ENCODE data around the gene KLHDC7B. TPM values are rescaled to one million over a fixed set of nuclear protein-coding genes. Genes with fewer than 3 reads are reported as not detected.

The KLHDC7B gene
- total RNA-seq, 2 experiments from 2014 or later = 2.3 TPM

DNA sequence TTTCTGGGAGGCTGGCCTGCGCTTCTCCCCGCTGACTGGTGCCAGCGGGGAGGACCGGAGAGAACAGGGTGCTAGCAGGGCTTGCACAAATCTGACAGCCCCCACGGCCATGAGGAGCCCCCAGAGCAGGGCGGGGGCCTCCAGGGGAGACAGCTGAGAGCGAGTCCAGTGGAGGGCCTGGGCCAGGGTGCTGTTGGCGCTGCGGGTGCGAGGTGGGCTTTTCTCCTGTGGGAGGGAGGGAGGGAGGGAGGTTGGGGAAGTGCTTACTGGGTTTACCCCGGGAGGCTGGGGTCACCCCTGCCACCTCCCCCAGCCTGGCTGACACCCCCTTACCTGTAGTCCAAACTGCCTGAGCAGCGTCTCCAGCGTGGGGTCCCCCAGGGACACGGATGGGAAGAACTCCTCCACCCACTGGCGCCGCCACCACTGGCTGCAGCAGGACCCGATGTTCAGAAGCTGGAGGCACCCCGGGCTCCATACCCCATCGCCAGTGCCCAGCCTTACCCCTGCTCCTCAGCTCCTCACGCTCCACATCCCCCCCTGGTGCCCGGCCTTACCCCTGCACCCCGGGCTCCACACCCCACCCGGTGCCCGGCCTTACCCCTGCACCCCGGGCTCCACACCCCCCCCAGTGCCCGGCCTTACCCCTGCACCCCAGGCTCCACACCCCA, 42.1 kb upstream of the KLHDC7B start:
- ChIA-PET POLR2A (interaction anchor here (1.5 kb wide), 1 partner anchor 24 kb away, joined by 4 read pairs; no protein-coding TSS in a partner anchor), CTCF (interaction anchor here (1.3 kb wide), 1 partner anchor 22 kb away, joined by 4 read pairs; the partner anchor contains the start of gene SCO2)
- Histone ChIP-seq H3K27me3 (ENCODE audit: control insufficient read depth in 1 of 2, insufficient read depth in 2 of 2, low read length in 2 of 2) (no peaks in the 10 kb centered on the region), H3K9me3 (ENCODE audit: control insufficient read depth in 1 of 2, insufficient read depth in 1 of 2, low read length in 2 of 2) (no peaks in the 10 kb centered on the region), H3K4me3 (ENCODE audit: low read length) (no peak overlapping the region), H3K27ac (ENCODE audit: low read depth in 1 of 2, low read length in 2 of 2) (no peak overlapping the region), H3K4me1 (ENCODE audit: insufficient read depth, low read length) (peaks cover 31% of the 10 kb centered on the region), H3K36me3 (ENCODE audit: insufficient read depth, low read length) (peaks cover 37% of the 10 kb centered on the region)
- Mint-ChIP-seq H3K4me3 (no peak overlapping the region), H3K27ac (no peak overlapping the region), H3K36me3 (ENCODE audit: low read depth) (peaks cover 15% of the 10 kb centered on the region), H3K27me3 (no peaks in the 10 kb centered on the region), H3K9me3 (no peaks in the 10 kb centered on the region), H3K4me1 (ENCODE audit: low read depth) (peaks cover 11% of the 10 kb centered on the region)
- ATAC-seq (ENCODE audit: poor library complexity) (no peak), DNase-seq (peak in 3 of 14 experiments; percentile 25 to 51 (median 27))
- TF ChIP-seq, protein P1, sequence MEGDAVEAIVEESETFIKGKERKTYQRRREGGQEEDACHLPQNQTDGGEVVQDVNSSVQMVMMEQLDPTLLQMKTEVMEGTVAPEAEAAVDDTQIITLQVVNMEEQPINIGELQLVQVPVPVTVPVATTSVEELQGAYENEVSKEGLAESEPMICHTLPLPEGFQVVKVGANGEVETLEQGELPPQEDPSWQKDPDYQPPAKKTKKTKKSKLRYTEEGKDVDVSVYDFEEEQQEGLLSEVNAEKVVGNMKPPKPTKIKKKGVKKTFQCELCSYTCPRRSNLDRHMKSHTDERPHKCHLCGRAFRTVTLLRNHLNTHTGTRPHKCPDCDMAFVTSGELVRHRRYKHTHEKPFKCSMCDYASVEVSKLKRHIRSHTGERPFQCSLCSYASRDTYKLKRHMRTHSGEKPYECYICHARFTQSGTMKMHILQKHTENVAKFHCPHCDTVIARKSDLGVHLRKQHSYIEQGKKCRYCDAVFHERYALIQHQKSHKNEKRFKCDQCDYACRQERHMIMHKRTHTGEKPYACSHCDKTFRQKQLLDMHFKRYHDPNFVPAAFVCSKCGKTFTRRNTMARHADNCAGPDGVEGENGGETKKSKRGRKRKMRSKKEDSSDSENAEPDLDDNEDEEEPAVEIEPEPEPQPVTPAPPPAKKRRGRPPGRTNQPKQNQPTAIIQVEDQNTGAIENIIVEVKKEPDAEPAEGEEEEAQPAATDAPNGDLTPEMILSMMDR (IDR thresholded peaks at IDR 0.05) = no peak
- intact Hi-C loops (cut with DNase I, micrococcal nuclease) = loop anchor here in 1 of 2 experiments (10.0 kb wide), 1 partner anchor 159 kb away; the partner anchor contains the start of gene PPP6R2

- Mint-ChIP-seq H3K4me1 (ENCODE audit: low read depth) (peaks cover 19% of the 10 kb centered on the region), H3K27ac (no peak overlapping the region), H3K9me3 (no peaks in the 10 kb centered on the region), H3K27me3 (no peaks in the 10 kb centered on the region), H3K36me3 (ENCODE audit: low read depth) (peaks cover 15% of the 10 kb centered on the region), H3K4me3 (no peak overlapping the region)
- CTCF ChIA-PET = interaction anchor here (1.3 kb wide), 1 partner anchor 21 kb away, joined by 4 read pairs; the partner anchor contains the start of gene SCO2
- Histone ChIP-seq H3K4me3 (ENCODE audit: low read length) (no peak overlapping the region), H3K27me3 (ENCODE audit: control insufficient read depth in 1 of 2, insufficient read depth in 2 of 2, low read length in 2 of 2) (no peaks in the 10 kb centered on the region), H3K9me3 (ENCODE audit: control insufficient read depth in 1 of 2, insufficient read depth in 1 of 2, low read length in 2 of 2) (no peaks in the 10 kb centered on the region), H3K4me1 (ENCODE audit: insufficient read depth, low read length) (peaks cover 38% of the 10 kb centered on the region), H3K27ac (ENCODE audit: low read depth in 1 of 2, low read length in 2 of 2) (no peak overlapping the region), H3K36me3 (ENCODE audit: insufficient read depth, low read length) (peaks cover 37% of the 10 kb centered on the region)
- no peak for ATAC-seq (ENCODE audit: poor library complexity)
- DNase-seq = peak in 1 of 14 experiments; percentile 42
- intact Hi-C loops (cut with DNase I, micrococcal nuclease) = loop anchor here (5.0 to 10.0 kb wide), 3 partner anchors 32 to 160 kb away; partner anchors contain the start of gene PPP6R2 (in 1 of the 2)
- POLR2A ChIA-PET = interaction anchor here (1.5 kb wide), 1 partner anchor 23 kb away, joined by 4 read pairs; no protein-coding TSS in a partner anchor
- TF ChIP-seq, protein P1 (IDR thresholded peaks at IDR 0.05) = no peak
Measured at GRCh38 chr22:50504369-50505211, 41.1 kb upstream of the KLHDC7B start.

GRCh38 chr22:50505276-50505775, 40.4 kb upstream of the KLHDC7B start:
- intact Hi-C loops (cut with DNase I, micrococcal nuclease) = loop anchor here (5.0 to 10.0 kb wide), 3 partner anchors 33 to 161 kb away; partner anchors contain the start of gene PPP6R2 (in 1 of the 2)
- Histone ChIP-seq H3K27ac (ENCODE audit: low read depth in 1 of 2, low read length in 2 of 2) (no peak overlapping the region), H3K4me3 (ENCODE audit: low read length) (no peak overlapping the region), H3K4me1 (ENCODE audit: insufficient read depth, low read length) (peaks cover 38% of the 10 kb centered on the region), H3K9me3 (ENCODE audit: control insufficient read depth in 1 of 2, insufficient read depth in 1 of 2, low read length in 2 of 2) (no peaks in the 10 kb centered on the region), H3K27me3 (ENCODE audit: control insufficient read depth in 1 of 2, insufficient read depth in 2 of 2, low read length in 2 of 2) (no peaks in the 10 kb centered on the region), H3K36me3 (ENCODE audit: insufficient read depth, low read length) (peaks cover 37% of the 10 kb centered on the region)
- Mint-ChIP-seq H3K27me3 (no peaks in the 10 kb centered on the region), H3K36me3 (ENCODE audit: low read depth) (peaks cover 15% of the 10 kb centered on the region), H3K27ac (no peak overlapping the region), H3K4me3 (no peak overlapping the region), H3K4me1 (ENCODE audit: low read depth) (peaks cover 21% of the 10 kb centered on the region), H3K9me3 (no peaks in the 10 kb centered on the region)
- TF ChIP-seq, protein P1 (IDR thresholded peaks at IDR 0.05) = no peak
- POLR2A ChIA-PET = interaction anchor here (1.4 kb wide), 1 partner anchor 116 kb away, joined by 3 read pairs; no protein-coding TSS in a partner anchor
- DNase-seq (peak in 1 of 14 experiments; percentile 41), ATAC-seq (ENCODE audit: poor library complexity) (no peak)
- CTCF ChIA-PET = no interaction called here
